Loucy (cell line): ENCODE measurements around the gene USP8.

Source experiments
- H2AFZ ChIP-seq: fragments of 200-600 bp; sonication (generic); 2 replicates; pipeline ENCODE4 v1.6.0; 2016; ENCODE audit warnings: antibody characterized with exemption, mild to moderate bottlenecking, low read length, moderate library complexity
- H3F3A ChIP-seq: fragments of 200-600 bp; 2 replicates; pipeline ENCODE4 v1.6.0; 2016; ENCODE audit warnings: antibody characterized with exemption, low read depth, mild to moderate bottlenecking
- H3K27me3 ChIP-seq: fragments of 200-600 bp; sonication (generic); 2 replicates; pipeline ENCODE4 v1.6.1; 2014; ENCODE audit warnings: low read length, mild to moderate bottlenecking; ENCODE audit not compliant: insufficient read depth, poor library complexity, severe bottlenecking
- H3K36me3 ChIP-seq: fragments of 200-600 bp; sonication (generic); 2 replicates; pipeline ENCODE4 v1.6.1; 2016; ENCODE audit warnings: low read length; ENCODE audit not compliant: insufficient read depth
- H3K4me1 ChIP-seq: fragments of 200-600 bp; sonication (generic); 2 replicates; pipeline ENCODE4 v1.5.1; 2014; ENCODE audit warnings: low read length, mild to moderate bottlenecking; ENCODE audit not compliant: insufficient read depth, poor library complexity, severe bottlenecking
- H3K4me2 ChIP-seq: fragments of 200-600 bp; sonication (generic); 2 replicates; pipeline ENCODE4 v1.6.0; 2014; ENCODE audit warnings: antibody characterized with exemption, low read length, low read depth, mild to moderate bottlenecking; ENCODE audit not compliant: poor library complexity, severe bottlenecking
- H3K4me3 ChIP-seq: fragments of 200-600 bp; sonication (generic); 2 replicates; pipeline ENCODE4 v1.5.1; 2014; ENCODE audit warnings: low read length, mild to moderate bottlenecking, mixed read lengths; ENCODE audit not compliant: poor library complexity, severe bottlenecking
- H3K79me2 ChIP-seq: fragments of 200-600 bp; sonication (generic); 2 replicates; pipeline ENCODE4 v1.6.1; 2014; ENCODE audit warnings: low read length; ENCODE audit not compliant: insufficient read depth
- H3K9ac ChIP-seq: fragments of 200-600 bp; sonication (generic); 2 replicates; pipeline ENCODE4 v1.6.0; 2014; ENCODE audit warnings: mild to moderate bottlenecking, low read depth, low read length, moderate library complexity; ENCODE audit not compliant: poor library complexity, severe bottlenecking
- H3K9me2 ChIP-seq: fragments of 200-600 bp; sonication (generic); replicated peaks from 2 replicates; pipeline ENCODE4 v1.6.1; 2016; ENCODE audit warnings: low read depth, low read length, mixed read lengths
- H3K9me3 ChIP-seq: fragments of 200-600 bp; sonication (generic); 2 replicates; pipeline ENCODE4 v1.6.1; 2014; ENCODE audit warnings: mild to moderate bottlenecking, antibody characterized with exemption, low read length, low read depth; ENCODE audit not compliant: insufficient read depth
- H4K20me1 ChIP-seq: fragments of 200-600 bp; sonication (generic); 2 replicates; pipeline ENCODE4 v1.6.0; 2014; ENCODE audit warnings: antibody characterized with exemption, low read length, mild to moderate bottlenecking; ENCODE audit not compliant: insufficient read depth, poor library complexity, severe bottlenecking
- CTCF ChIP-seq: fragments of 200-600 bp; sonication (generic); conservative IDR thresholded peaks from 2 replicates; pipeline ENCODE4 v1.5.1; 2014; ENCODE audit warnings: mild to moderate bottlenecking, antibody characterized with exemption, low read length
- EZH2phosphoT487 ChIP-seq: fragments of 200-600 bp; IDR thresholded peaks from 2 replicates; pipeline ENCODE4 v1.6.1; 2018; ENCODE audit warnings: antibody characterized with exemption, mild to moderate bottlenecking, moderate library complexity, borderline replicate concordance

The USP8 gene

DNA sequence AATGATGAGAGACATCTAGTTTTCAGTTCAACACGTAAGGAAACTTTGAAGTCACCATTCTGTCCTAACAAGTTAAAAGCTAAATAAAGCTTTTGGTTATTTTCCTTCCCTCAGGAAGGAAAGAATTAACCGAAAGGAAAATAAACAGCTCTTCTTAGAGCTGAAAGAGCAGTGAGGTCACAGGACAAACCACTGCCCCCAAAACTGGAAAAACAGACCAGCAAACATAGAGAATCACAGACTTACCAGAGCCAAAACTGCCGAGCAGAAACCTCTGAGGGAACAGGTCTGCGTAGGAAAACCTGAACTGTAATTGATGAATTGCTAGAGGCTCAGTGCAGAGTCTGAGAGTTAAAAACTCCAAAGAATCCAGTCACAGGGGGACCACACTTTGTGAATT is 107.6 kb downstream of the USP8 start:
- no peaks in the 10 kb centered on the region for H3F3A ChIP-seq
- no peak overlapping the region for H3K9ac ChIP-seq
- H3K79me2 ChIP-seq: no peaks in the 10 kb centered on the region
- no peaks in the 10 kb centered on the region for H3K9me3 ChIP-seq
- H3K4me3 ChIP-seq: no peak overlapping the region
- H3K27me3 ChIP-seq: no peaks in the 10 kb centered on the region
- H3K36me3 ChIP-seq: no peaks in the 10 kb centered on the region
- no peaks in the 10 kb centered on the region for H3K9me2 ChIP-seq
- TF ChIP-seq EZH2phosphoT487 (no peak), CTCF (no peak)
- H3K4me1 ChIP-seq: peaks cover 8% of the 10 kb centered on the region
- H3K4me2 ChIP-seq: no peak overlapping the region
- H2AFZ ChIP-seq: peak overlapping the region; percentile 49; the same call in 1 of the 2 replicates
- no peaks in the 10 kb centered on the region for H4K20me1 ChIP-seq

DNA sequence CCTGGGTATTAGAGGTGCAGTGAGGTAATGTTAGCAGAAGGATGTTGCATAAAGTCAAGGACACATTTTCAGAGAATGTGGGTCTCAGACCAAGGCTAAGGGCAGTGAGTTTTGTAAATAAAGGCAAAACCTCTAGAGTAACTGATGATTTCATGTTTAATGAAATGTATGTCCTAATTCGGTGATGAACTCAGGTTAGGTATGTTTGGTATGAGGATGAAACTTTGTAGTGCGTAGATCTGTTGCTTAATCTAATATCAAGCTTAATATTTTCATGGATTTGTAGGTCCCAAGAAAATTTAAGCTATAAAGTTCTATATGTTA is 118.6 kb downstream of the USP8 start:
- Histone ChIP-seq H4K20me1 (no peaks in the 10 kb centered on the region), H3K4me3 (no peak overlapping the region), H3F3A (no peaks in the 10 kb centered on the region), H3K4me2 (no peak overlapping the region), H3K36me3 (no peaks in the 10 kb centered on the region), H2AFZ (peak overlapping the region; percentile 11; the same call in 1 of the 2 replicates), H3K4me1 (peaks cover 27% of the 10 kb centered on the region), H3K79me2 (no peaks in the 10 kb centered on the region), H3K9me2 (no peaks in the 10 kb centered on the region), H3K27me3 (no peaks in the 10 kb centered on the region), H3K9me3 (no peaks in the 10 kb centered on the region), H3K9ac (no peak overlapping the region)
- no peak for TF ChIP-seq EZH2phosphoT487
- no peak for TF ChIP-seq CTCF

DNA sequence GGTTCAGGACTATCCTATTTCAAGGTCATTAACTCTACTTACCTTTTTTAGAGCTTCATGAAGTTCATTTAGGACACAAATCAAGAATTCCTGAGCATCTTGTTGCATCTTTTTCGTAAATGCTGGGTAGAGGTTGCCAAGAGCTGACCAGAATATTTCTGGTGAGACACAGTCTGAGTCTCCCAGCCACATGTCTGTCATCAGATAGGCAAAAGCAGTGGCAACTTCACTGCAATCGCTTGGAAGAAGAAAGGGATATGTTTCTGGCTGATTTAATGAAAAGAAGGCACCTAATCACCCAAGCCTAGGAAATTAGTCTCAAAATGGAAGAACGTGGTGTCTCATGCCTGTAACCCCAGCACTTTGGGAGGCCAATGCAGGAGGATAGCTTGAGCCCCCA is 119.4 kb downstream of the USP8 start:
- H3K36me3 ChIP-seq: no peaks in the 10 kb centered on the region
- H2AFZ ChIP-seq: no peak overlapping the region
- no peaks in the 10 kb centered on the region for H4K20me1 ChIP-seq
- no peak overlapping the region for H3K9ac ChIP-seq
- H3K4me1 ChIP-seq: peaks cover 33% of the 10 kb centered on the region
- no peak overlapping the region for H3K4me2 ChIP-seq
- no peaks in the 10 kb centered on the region for H3K27me3 ChIP-seq
- no peaks in the 10 kb centered on the region for H3K9me2 ChIP-seq
- no peaks in the 10 kb centered on the region for H3K79me2 ChIP-seq
- TF ChIP-seq EZH2phosphoT487 (no peak), CTCF (no peak)
- no peak overlapping the region for H3K4me3 ChIP-seq
- no peaks in the 10 kb centered on the region for H3K9me3 ChIP-seq
- H3F3A ChIP-seq: no peaks in the 10 kb centered on the region
